NT2/D1 (cell line): ENCODE measurements around the gene BTBD7.

ENCODE experiments used
- SUZ12 ChIP-seq: IDR thresholded peaks from 2 replicates; pipeline ENCODE4 v1.6.1; 2011; ENCODE audit not compliant: insufficient read length, insufficient read depth; ENCODE audit errors: extremely low read depth
- YY1 ChIP-seq: IDR thresholded peaks from 2 replicates; pipeline ENCODE4 v1.6.1; 2011; ENCODE audit not compliant: insufficient read length, insufficient read depth
- ZNF274 ChIP-seq: IDR thresholded peaks from 2 replicates; pipeline ENCODE4 v1.6.1; 2011; ENCODE audit warnings: mild to moderate bottlenecking, low read depth, low read length

GRCh38 chr14:93281937-93282336 is 50.9 kb downstream of the BTBD7 start:
- TF ChIP-seq ZNF274 (no peak), YY1 (no peak), SUZ12 (no peak)
